HCT116 (cell line): ENCODE data around the gene PYGO2. TPM values are rescaled to one million over a fixed set of nuclear protein-coding genes. Genes with fewer than 3 reads are reported as not detected.

Experiments used
- ATAC-seq: fragments of 200-7000 bp; cut with Tn5 transposase; 2 replicates; pipeline ENCODE4 v1.9.1; 2020; ENCODE audit warnings: mild to moderate bottlenecking, moderate library complexity
- BruUV-seq: library from RNA; stranded (reverse); fragments of 400-500 nt; replicated peaks from 2 replicates; lab custom pipeline; 2021; lab: Mats Ljungman, UMichigan
- CTCF ChIA-PET: fragments of 300-600 bp; sonication (Branson Sonifier 250); formaldehyde crosslinking; loops from one replicate; lab custom pipeline; 2021; ENCODE audit warnings: antibody characterized with exemption; lab: Charles Lee
- POLR2A ChIA-PET: fragments of 300-600, 350-600 bp; sonication (Branson Sonifier 250); formaldehyde crosslinking; loops from one replicate; lab custom pipeline; 2021; ENCODE audit warnings: antibody characterized with exemption; lab: Charles Lee
- RAD21 ChIA-PET, 2 experiments: fragments of 300-600 bp; sonication (Branson Sonifier 250); formaldehyde crosslinking; loops; one replicate each; lab custom pipeline; 2023; ENCODE audit warnings: low total read pairs in 2 of 2; ENCODE audit not compliant: uncharacterized antibody in 2 of 2, unreplicated experiment in 2 of 2, low non-redundant PET in 1 of 2; lab: Charles Lee
- DNase-seq: peaks from one replicate; pipeline ENCODE4 v3.0.0-alpha.2; 2010; ENCODE audit warnings: low read depth, low spot score
- H2AFZ ChIP-seq: fragments of 200-600 bp; shearing (Covaris generic), sonication (generic); 2 replicates; pipeline ENCODE4 v1.6.1; 2017; ENCODE audit warnings: low read depth, mixed run types, mixed read lengths, antibody characterized with exemption, low read length; ENCODE audit not compliant: poor library complexity, severe bottlenecking
- H3K27ac ChIP-seq: 2 replicates; pipeline ENCODE4 v1.5.1; 2012; ENCODE audit warnings: low read depth, low read length
- H3K27me3 ChIP-seq: fragments of 200-600 bp; sonication (generic); 2 replicates; pipeline ENCODE4 v1.6.1; 2016; ENCODE audit warnings: mixed run types, low read length, mixed read lengths; ENCODE audit not compliant: insufficient read depth
- H3K36me3 ChIP-seq, 2 experiments: fragments of 200-500 bp in 1 of 2; fragments of 200-600 bp in 1 of 2; sonication (Bioruptor generic) in 1 of 2; sonication (generic) in 1 of 2; 2 replicates each; pipeline versions ENCODE4 v1.5.1 to v1.6.1; 2014 to 2016; ENCODE audit warnings: low read length in 2 of 2, inconsistent platforms in 1 of 2, mixed read lengths in 1 of 2, mixed run types in 1 of 2; ENCODE audit not compliant: insufficient read depth in 2 of 2, control insufficient read depth in 1 of 2
- H3K4me1 ChIP-seq, 2 experiments: fragments of 200-600 bp in 1 of 2; sonication (generic) in 1 of 2; 2 replicates each; pipeline versions ENCODE4 v1.5.1 to v1.6.1; 2012 to 2017; ENCODE audit warnings: low read length in 2 of 2, inconsistent platforms in 1 of 2, mild to moderate bottlenecking in 1 of 2, mixed read lengths in 1 of 2, mixed run types in 1 of 2, moderate library complexity in 1 of 2; ENCODE audit not compliant: insufficient read depth in 2 of 2, control insufficient read depth in 1 of 2
- H3K4me2 ChIP-seq: fragments of 200-600 bp; sonication (generic); 2 replicates; pipeline ENCODE4 v1.6.1; 2017; ENCODE audit warnings: mixed run types, low read length, mixed read lengths
- H3K4me3 ChIP-seq, 2 experiments: fragments of 200-600 bp in 1 of 2; sonication (generic) in 1 of 2; replicated peaks in 1 of 2; 2 replicates each; pipeline ENCODE4 v1.5.1; 2011 to 2016; ENCODE audit warnings: low read length in 2 of 2, control low read depth in 1 of 2, low read depth in 1 of 2, mild to moderate bottlenecking in 1 of 2, mixed read lengths in 1 of 2, mixed run types in 1 of 2
- H3K79me2 ChIP-seq: fragments of 200-600 bp; sonication (generic); 2 replicates; pipeline ENCODE4 v1.6.1; 2017; ENCODE audit warnings: mild to moderate bottlenecking, mixed run types, low read length, moderate library complexity, mixed read lengths; ENCODE audit not compliant: insufficient read depth
- H3K9ac ChIP-seq: fragments of 200-600 bp; sonication (generic); 2 replicates; pipeline ENCODE4 v1.6.1; 2016; ENCODE audit warnings: low read length, mixed read lengths
- H3K9me2 ChIP-seq: fragments of 200-600 bp; sonication (generic), shearing (Covaris generic); 2 replicates; pipeline ENCODE4 v1.6.1; 2017; ENCODE audit warnings: mixed run types, mild to moderate bottlenecking, moderate library complexity; ENCODE audit not compliant: insufficient read depth
- H3K9me3 ChIP-seq, 2 experiments: fragments of 200-500 bp in 1 of 2; fragments of 200-600 bp in 1 of 2; sonication (Bioruptor generic) in 1 of 2; sonication (generic) in 1 of 2; 2 replicates each; pipeline ENCODE4 v1.6.1; 2014 to 2017; ENCODE audit warnings: low read length in 2 of 2, mixed read lengths in 2 of 2, inconsistent platforms in 1 of 2, low read depth in 1 of 2, mild to moderate bottlenecking in 1 of 2, mixed run types in 1 of 2, moderate library complexity in 1 of 2; ENCODE audit not compliant: control insufficient read depth in 1 of 2, insufficient read depth in 1 of 2
- H4K20me1 ChIP-seq: fragments of 200-600 bp; sonication (generic), shearing (Covaris generic); 2 replicates; pipeline ENCODE4 v1.6.1; 2017; ENCODE audit warnings: mixed run types, mild to moderate bottlenecking, moderate library complexity; ENCODE audit not compliant: insufficient read depth
- CTCF ChIP-seq, 3 experiments: fragments of 200-600 bp in 1 of 3; sonication (generic) in 1 of 3; IDR thresholded peaks in 2 of 3; conservative IDR thresholded peaks in 1 of 3; 2 replicates each; pipeline ENCODE4 v1.5.1; 2012 to 2017; ENCODE audit warnings: low read depth in 2 of 3, low read length in 2 of 3, antibody characterized with exemption in 1 of 3, borderline replicate concordance in 1 of 3, control low read depth in 1 of 3, mild to moderate bottlenecking in 1 of 3, mixed read lengths in 1 of 3, mixed run types in 1 of 3, moderate library complexity in 1 of 3; ENCODE audit not compliant: insufficient read depth in 1 of 3
- ELF1 ChIP-seq: IDR thresholded peaks from 2 replicates; pipeline ENCODE4 v1.6.1; 2012; ENCODE audit warnings: low read depth, borderline replicate concordance
- POLR2A ChIP-seq: IDR thresholded peaks from 2 replicates; pipeline ENCODE4 v1.7.0; 2011; ENCODE audit warnings: borderline replicate concordance; ENCODE audit not compliant: insufficient read depth, insufficient read length; ENCODE audit errors: extremely low read depth
- POLR2AphosphoS5 ChIP-seq: IDR thresholded peaks from 2 replicates; pipeline ENCODE4 v1.6.1; 2011; ENCODE audit warnings: mild to moderate bottlenecking, low read depth, low read length, moderate library complexity
- RAD21 ChIP-seq: IDR thresholded peaks from 2 replicates; pipeline ENCODE4 v1.6.1; 2012; ENCODE audit warnings: low read depth, mild to moderate bottlenecking
- REST ChIP-seq: IDR thresholded peaks from 2 replicates; pipeline ENCODE4 v1.6.1; 2012; ENCODE audit warnings: low read depth
- SIN3A ChIP-seq: IDR thresholded peaks from 2 replicates; pipeline ENCODE4 v1.6.1; 2012; ENCODE audit warnings: low read depth
- SRF ChIP-seq: IDR thresholded peaks from 2 replicates; pipeline ENCODE4 v1.6.1; 2012; ENCODE audit warnings: low read depth
- ZBTB33 ChIP-seq: IDR thresholded peaks from 2 replicates; pipeline ENCODE4 v1.6.1; 2011; ENCODE audit warnings: mild to moderate bottlenecking, low read length, moderate library complexity; ENCODE audit not compliant: insufficient replicate concordance; ENCODE audit errors: extremely low read depth
- intact Hi-C: fragments of 100-400 bp; cut with micrococcal nuclease; formaldehyde crosslinking; loops from 2 replicates; pipeline ENCODE4 v1.10.0; 2022
- total RNA-seq: library from RNA; stranded (reverse); gene quantifications from one replicate; pipeline ENCODE4 v1.2.1, GENCODE V29; 2021; ENCODE audit not compliant: unreplicated experiment

The PYGO2 gene
- total RNA-seq, 1 experiment from 2014 or later, result 37.2 TPM

GRCh38 chr1:154994269-154994587 lies 32.6 kb upstream of the PYGO2 start:
- H3K9me3 ChIP-seq, result no peaks in the 10 kb centered on the region
- TF ChIP-seq ZBTB33, result no peak
- TF ChIP-seq ELF1, result no peak
- no peak for TF ChIP-seq SIN3A
- no peak for TF ChIP-seq RAD21
- TF ChIP-seq CTCF (IDR thresholded peaks at IDR 0.05 in 2 of 3, conservative IDR thresholded peaks at IDR 0.05 in 1 of 3; ENCODE audit: borderline replicate concordance in 1 of 3, insufficient read depth in 1 of 3, low read depth in 2 of 3, low read length in 2 of 3), result no peak
- TF ChIP-seq POLR2AphosphoS5, result peak; percentile 25; the same call in 1 of the 2 replicates
- TF ChIP-seq REST, result no peak
- no peak for TF ChIP-seq POLR2A
- TF ChIP-seq SRF, result no peak
- H3K27me3 ChIP-seq, result no peaks in the 10 kb centered on the region
- H2AFZ ChIP-seq, result no peak overlapping the region
- no peaks in the 10 kb centered on the region for H4K20me1 ChIP-seq
- H3K9me2 ChIP-seq, result no peaks in the 10 kb centered on the region
- intact Hi-C loops, result no loop called here
- peaks cover 9% of the 10 kb centered on the region; the same call in 1 of the 2 replicates for H3K79me2 ChIP-seq
- H3K4me2 ChIP-seq, result no peak overlapping the region
- RAD21 ChIA-PET, result no interaction called here
- CTCF ChIA-PET, result interaction anchor here (0.7 to 1.3 kb wide), 2 partner anchors 12 to 21 kb away, joined by 3 to 4 read pairs; no protein-coding TSS in a partner anchor
- H3K27ac ChIP-seq, result 0 out of 2 replicates have a peak overlapping the region, but pooled peaks have one; percentile 32
- peaks cover 28 to 54% of the 10 kb centered on the region in 2 experiments for H3K4me1 ChIP-seq
- POLR2A ChIA-PET, result interaction anchor here (1.1 to 2.8 kb wide), 4 partner anchors 11 to 32 kb away, joined by 3 to 18 read pairs (median 10); partner anchors contain the start of genes CKS1B, FLAD1 and SHC1
- no TSS peak for BruUV-seq
- no peak overlapping the region for H3K4me3 ChIP-seq
- H3K9ac ChIP-seq, result 0 out of 2 replicates have a peak overlapping the region, but pooled peaks have one; percentile 10
- H3K36me3 ChIP-seq, result peaks cover 2 to 9% of the 10 kb centered on the region in 2 experiments; a peak in 2 of 4 replicates
- DNase-seq (no peak), ATAC-seq (no peak)
